Adrenal gland (tissue), 5 donors: ENCODE measurements around the gene ARF6.

Experiments used
- POLR2A ChIP-seq, 2 donors: fragments of 450-650 bp; IDR thresholded peaks; one replicate each; pipeline ENCODE4 v1.6.1; 2017; ENCODE audit warnings: antibody characterized with exemption in 2 of 2, mild to moderate bottlenecking in 2 of 2, moderate library complexity in 1 of 2
- TF ChIP-seq, protein P1 (sequence below), 6 experiments: fragments of 450-650 bp in 4 of 6; fragments of 200-600 bp in 2 of 6; sonication (generic) in 1 of 6; IDR thresholded peaks; 1 replicate in 5 of 6; 2 replicates in 1 of 6; pipeline versions ENCODE4 v1.5.1 to v1.8.0; 2016 to 2021; ENCODE audit warnings: antibody characterized with exemption in 6 of 6, mild to moderate bottlenecking in 2 of 6, moderate library complexity in 1 of 6
- donor health status: DM: no; HTN: no; CAD: no.

DNA sequence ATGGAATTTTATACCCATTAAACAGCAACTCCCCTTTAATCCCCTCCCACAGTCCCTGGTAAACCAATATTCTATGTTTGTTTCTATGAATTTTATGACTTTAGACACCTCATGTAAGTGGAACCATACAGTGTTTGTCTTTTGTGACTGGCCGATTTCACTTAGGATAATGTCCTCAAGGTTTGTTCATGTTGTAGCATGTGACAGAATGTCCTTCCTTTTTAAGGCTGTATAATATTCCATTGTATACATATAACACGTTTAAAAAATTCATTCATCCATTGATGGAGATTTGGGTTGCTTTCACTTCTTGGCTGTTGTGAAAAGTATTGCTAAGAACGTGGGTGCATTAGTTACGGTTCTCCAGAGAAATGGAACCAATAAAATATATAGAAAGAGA, 40.2 kb downstream of the ARF6 start:
- TF ChIP-seq, protein P1, sequence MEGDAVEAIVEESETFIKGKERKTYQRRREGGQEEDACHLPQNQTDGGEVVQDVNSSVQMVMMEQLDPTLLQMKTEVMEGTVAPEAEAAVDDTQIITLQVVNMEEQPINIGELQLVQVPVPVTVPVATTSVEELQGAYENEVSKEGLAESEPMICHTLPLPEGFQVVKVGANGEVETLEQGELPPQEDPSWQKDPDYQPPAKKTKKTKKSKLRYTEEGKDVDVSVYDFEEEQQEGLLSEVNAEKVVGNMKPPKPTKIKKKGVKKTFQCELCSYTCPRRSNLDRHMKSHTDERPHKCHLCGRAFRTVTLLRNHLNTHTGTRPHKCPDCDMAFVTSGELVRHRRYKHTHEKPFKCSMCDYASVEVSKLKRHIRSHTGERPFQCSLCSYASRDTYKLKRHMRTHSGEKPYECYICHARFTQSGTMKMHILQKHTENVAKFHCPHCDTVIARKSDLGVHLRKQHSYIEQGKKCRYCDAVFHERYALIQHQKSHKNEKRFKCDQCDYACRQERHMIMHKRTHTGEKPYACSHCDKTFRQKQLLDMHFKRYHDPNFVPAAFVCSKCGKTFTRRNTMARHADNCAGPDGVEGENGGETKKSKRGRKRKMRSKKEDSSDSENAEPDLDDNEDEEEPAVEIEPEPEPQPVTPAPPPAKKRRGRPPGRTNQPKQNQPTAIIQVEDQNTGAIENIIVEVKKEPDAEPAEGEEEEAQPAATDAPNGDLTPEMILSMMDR (IDR thresholded peaks at IDR 0.05) = no peak
- no peak for TF ChIP-seq POLR2A (IDR thresholded peaks at IDR 0.05)
